ENCODE measurements around the gene RPS27L.

RPS27L gene

DNA sequence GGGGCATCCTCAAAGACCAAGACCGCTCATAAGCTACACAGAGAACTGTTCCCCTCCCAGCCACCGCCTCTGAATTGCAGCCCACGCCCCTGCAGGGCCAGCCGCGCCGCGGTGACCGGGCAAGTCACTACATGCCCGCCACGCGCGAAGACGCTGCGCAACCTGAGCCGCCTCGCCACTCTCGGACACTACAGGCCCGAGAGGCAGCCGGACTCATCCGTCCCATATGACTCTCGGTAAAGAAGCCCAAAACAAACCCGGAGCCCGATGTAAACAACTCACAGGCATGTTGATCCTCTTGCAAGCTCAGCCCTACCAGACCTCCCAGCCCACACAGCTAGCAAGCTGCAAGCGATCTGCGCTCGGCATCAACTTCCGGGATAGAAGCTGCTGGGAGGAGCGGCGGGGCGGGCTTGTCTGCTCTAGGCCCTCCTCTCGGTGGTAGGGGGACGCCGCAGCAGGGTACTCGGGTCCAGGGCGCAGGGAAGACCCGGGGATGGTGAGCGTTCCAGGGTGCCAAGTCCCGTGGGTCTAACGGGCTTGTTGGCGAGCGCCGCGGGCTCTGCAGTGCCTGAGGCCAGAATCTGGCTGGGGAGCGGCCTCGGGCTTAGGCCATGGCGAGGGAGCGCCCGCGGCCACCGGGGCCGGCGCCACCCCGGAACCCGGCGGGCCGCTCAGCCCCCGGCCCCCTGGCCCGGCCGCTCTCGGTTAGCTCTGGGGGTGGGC is at the start of gene RPS27L:
RPS27L (minus strand) TSS at position 360 of the 726 bp plus-strand sequence; CDS start at position 288, 72 bp downstream.
- H3K27ac Mint-ChIP-seq: peak within 1 kb of the TSS; percentile 91
- H3K36me3 Mint-ChIP-seq: peaks cover 10% of the 10 kb centered on the region
- ATAC-seq (ENCODE audit: low read depth) (peak; percentile 95), DNase-seq (ENCODE audit: low spot score in 2 of 2) (peak; percentile 76 to 81)
- no peaks in the 10 kb centered on the region for H3K27me3 Mint-ChIP-seq
- peaks cover 1% of the 10 kb centered on the region for H3K9me3 Mint-ChIP-seq
- H3K4me1 Mint-ChIP-seq: peaks cover 12% of the 10 kb centered on the region
- H3K4me3 Mint-ChIP-seq: peak within 1 kb of the TSS; percentile 97

DNA sequence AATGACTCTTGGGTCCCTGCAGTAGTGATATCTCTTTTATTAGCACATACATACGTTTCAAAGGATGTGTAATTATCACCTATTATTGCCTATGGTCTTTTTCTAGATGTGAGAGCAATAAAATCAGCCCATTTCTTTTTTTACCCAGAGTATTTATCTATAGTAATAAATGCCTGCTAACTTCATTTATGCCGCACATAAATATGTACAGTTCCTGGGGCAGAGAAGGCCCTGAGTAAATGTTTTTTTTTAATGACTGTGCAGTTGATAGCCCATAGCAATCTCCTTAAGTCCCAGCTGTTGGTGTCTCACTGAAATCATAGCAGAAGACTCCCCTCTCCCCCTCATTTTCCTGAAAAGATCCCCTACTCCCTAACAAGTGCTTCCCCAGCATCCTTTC is 48.8 kb upstream of the RPS27L start:
- ATAC-seq (ENCODE audit: low read depth): no peak

DNA sequence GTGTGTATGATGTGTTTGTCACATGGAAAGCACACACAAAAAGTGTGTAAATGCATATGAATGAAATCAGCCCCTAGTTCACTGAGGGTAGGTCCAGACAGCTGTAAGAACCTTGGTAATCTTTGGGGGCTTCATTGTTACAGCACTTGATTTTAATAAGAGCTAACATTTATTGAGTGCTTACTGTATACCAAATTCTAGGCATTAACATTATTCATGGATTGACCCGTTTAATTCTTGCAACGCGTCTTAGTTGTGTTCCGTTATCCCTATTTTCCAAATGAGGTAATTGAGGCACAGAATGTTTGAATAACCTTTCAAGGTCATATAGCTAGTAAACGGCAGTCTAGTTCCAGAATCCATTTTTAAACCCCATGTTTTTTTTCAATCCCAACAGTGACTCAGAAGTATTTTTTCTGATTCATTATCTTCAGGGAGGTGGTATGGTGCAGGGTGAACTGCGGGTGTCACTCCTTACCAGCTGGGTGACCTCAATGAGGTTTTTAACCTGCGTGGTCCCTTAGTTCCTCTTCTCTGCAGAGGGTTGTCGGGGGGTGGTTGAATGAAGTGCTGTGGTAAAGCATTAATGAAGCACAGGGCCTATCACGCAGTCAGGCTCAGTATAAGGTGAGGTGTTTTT is 46.3 kb upstream of the RPS27L start:
- H3K9me3 Mint-ChIP-seq: no peaks in the 10 kb centered on the region
- peak; percentile 100 for ATAC-seq (ENCODE audit: low read depth)
- DNase-seq (ENCODE audit: low spot score in 2 of 2): peak; percentile 30 to 66
- H3K36me3 Mint-ChIP-seq: peaks cover 22% of the 10 kb centered on the region
- no peaks in the 10 kb centered on the region for H3K27me3 Mint-ChIP-seq
- peak overlapping the region; percentile 83 for H3K27ac Mint-ChIP-seq
- no peak overlapping the region for H3K4me3 Mint-ChIP-seq
- H3K4me1 Mint-ChIP-seq: peaks cover 52% of the 10 kb centered on the region

More for the DNA sequence above, 48.8 kb upstream of the RPS27L start:
- DNase-seq (ENCODE audit: low spot score in 2 of 2): no peak
- peaks cover 51% of the 10 kb centered on the region for H3K4me1 Mint-ChIP-seq
- H3K4me3 Mint-ChIP-seq: no peak overlapping the region
- peaks cover 19% of the 10 kb centered on the region for H3K36me3 Mint-ChIP-seq
- peak overlapping the region; percentile 21 for H3K27ac Mint-ChIP-seq
- no peaks in the 10 kb centered on the region for H3K9me3 Mint-ChIP-seq
- H3K27me3 Mint-ChIP-seq: no peaks in the 10 kb centered on the region

DNA sequence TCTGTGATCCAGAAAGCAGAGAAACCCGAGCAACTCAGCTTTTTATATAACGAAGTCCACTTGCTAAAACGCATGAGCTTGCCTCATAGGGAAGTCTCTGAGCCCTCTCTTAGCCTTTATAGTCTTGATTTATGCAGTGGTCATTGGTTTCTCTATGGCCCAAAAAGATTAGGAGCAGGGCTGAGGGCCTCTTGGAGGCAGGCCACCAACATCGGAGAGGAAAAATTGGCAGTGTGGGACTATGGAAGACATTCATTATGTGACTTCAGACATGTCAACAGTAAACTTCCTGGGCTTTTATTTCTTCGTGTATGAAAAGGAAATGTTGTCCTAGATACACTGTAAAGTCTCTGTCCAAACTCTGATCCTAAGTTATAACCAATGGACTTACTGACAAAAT is 45.6 kb upstream of the RPS27L start:
- Mint-ChIP-seq H3K36me3 (peaks cover 17% of the 10 kb centered on the region), H3K9me3 (no peaks in the 10 kb centered on the region), H3K27ac (no peak overlapping the region), H3K4me3 (no peak overlapping the region), H3K27me3 (no peaks in the 10 kb centered on the region), H3K4me1 (peaks cover 50% of the 10 kb centered on the region)
- no peak for DNase-seq (ENCODE audit: low spot score in 2 of 2)
- ATAC-seq (ENCODE audit: low read depth): no peak

DNA sequence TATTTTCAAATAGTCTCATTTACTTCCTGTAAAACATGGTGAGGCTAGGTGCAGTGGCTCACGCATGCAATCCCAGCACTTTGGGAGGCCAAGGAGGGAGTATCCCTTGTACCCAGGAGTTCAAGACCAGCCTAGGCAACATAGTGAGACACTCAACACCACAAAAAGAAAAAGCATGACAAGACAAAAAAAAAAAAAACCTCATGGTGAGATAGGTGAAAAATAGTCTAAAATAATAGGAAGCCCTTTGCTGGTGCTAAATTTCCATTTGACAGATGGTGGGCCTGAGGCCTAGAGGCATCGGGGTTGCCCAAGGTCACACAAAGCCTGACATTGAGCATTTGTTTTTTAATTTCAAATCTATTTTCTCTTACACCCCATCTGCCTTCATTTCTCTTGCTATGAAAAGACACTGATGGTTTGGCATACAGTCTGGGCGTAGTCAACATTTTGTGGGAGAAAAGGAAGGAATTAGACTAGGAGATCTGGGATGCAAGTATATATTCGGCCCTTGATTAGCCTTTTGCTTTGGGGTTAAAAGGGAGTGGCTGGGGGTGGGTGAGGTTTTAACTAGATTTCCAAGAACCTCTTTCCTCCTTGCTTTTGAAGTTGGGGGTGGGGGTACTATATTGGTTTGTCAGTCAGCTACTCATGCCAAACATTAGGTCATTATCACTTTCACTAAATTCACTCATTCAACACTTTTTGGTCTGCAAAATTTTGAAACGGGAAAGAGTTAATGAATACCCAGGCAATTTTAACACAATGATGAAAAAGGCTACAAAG is 43.4 kb upstream of the RPS27L start:
- H3K9me3 Mint-ChIP-seq: no peaks in the 10 kb centered on the region
- H3K27me3 Mint-ChIP-seq: no peaks in the 10 kb centered on the region
- no peak overlapping the region for H3K27ac Mint-ChIP-seq
- no peak overlapping the region for H3K4me3 Mint-ChIP-seq
- no peak for ATAC-seq (ENCODE audit: low read depth)
- peaks cover 44% of the 10 kb centered on the region for H3K4me1 Mint-ChIP-seq
- H3K36me3 Mint-ChIP-seq: peaks cover 9% of the 10 kb centered on the region
- no peak for DNase-seq (ENCODE audit: low spot score in 2 of 2)

DNA sequence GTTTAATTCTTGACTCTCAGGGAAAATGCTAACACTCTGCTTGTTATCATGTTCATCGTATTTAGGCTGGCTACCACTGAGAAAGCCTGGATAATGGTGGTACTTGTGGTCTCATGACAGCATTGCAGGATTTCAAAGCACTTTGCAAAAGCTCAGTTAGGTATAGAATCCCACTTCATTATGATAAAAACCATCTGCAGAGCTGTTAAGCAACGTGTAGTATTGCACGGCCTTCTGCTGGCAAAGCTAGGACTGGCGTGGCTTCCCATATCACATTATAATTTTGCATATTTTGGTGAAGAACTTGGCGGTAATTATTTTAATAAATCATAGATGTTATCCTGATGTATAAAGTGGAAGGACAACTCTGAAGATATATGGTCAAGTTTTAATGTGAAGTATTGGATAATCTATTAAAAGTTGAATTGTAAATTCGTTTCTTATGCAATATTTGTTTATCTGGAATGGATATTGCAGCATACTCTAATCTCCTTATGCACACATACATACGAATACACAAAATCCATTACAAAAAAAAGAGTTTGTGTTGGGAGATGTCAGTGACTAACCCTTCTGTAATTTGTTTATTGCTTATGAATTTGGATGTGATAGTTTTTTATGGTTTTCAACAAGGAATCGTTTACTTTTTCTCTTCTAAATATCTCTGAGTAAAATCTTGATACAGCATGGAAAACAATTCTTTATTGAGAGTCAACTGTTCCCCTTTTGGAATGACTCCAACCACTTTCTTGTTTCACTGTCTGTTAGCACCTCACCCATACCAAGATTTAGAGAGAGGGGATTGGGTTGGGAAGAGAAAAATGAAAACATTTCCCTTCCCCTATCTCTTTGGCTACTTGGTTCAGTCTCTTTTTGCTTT is 41.3 kb upstream of the RPS27L start:
- Mint-ChIP-seq H3K4me1 (peaks cover 53% of the 10 kb centered on the region), H3K27ac (no peak overlapping the region), H3K9me3 (no peaks in the 10 kb centered on the region), H3K4me3 (no peak overlapping the region), H3K27me3 (no peaks in the 10 kb centered on the region), H3K36me3 (peaks cover 11% of the 10 kb centered on the region)
- no peak for ATAC-seq (ENCODE audit: low read depth)
- DNase-seq (ENCODE audit: low spot score in 2 of 2): no peak

DNA sequence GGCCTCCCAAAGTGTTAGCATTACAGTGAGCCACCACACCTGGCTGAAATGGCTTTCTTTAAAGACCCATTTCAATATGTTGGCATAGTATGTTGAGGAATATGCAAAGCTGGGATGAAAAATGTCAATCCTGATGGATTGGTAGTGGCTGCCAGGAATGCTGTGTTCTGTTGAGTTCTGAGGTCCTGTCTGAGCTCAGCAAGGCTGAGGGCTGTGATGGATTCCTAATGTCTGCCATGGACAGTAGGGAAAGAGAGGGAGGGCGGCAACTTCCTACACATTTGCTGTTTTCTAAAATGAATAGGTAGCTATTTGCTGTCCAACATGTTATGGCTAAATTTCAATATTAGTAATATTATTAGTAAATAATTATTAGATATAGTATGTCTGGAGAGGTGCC is 40.3 kb upstream of the RPS27L start:
- Mint-ChIP-seq H3K27me3 (no peaks in the 10 kb centered on the region), H3K27ac (peak overlapping the region; percentile 50), H3K4me1 (peaks cover 49% of the 10 kb centered on the region), H3K9me3 (no peaks in the 10 kb centered on the region), H3K36me3 (peaks cover 11% of the 10 kb centered on the region), H3K4me3 (no peak overlapping the region)
- ATAC-seq (ENCODE audit: low read depth) (no peak), DNase-seq (ENCODE audit: low spot score in 2 of 2) (no peak)

DNA sequence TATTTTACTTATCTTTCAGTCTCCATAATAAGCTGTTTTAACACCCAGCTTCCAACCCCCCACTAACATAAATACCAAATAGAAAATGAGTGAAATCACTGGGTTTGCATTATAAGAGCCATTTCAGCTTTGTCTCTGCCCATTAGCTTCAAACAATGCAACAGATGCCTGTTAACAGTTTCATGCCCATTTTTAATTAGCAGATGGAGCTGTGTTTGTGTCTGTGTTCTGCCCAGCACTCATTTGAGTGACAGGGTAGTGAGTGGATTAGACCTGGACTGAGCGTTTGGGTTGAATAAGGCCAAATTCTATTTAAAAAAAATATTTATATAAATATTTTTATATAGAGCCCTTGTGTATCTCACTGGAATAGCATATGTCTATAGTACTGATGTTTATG is 39.6 kb upstream of the RPS27L start:
- ATAC-seq (ENCODE audit: low read depth) (no peak), DNase-seq (ENCODE audit: low spot score in 2 of 2) (no peak)
- H3K27ac Mint-ChIP-seq: no peak overlapping the region
- no peaks in the 10 kb centered on the region for H3K27me3 Mint-ChIP-seq
- no peaks in the 10 kb centered on the region for H3K9me3 Mint-ChIP-seq
- H3K4me1 Mint-ChIP-seq: peaks cover 53% of the 10 kb centered on the region
- H3K4me3 Mint-ChIP-seq: no peak overlapping the region
- peaks cover 11% of the 10 kb centered on the region for H3K36me3 Mint-ChIP-seq

DNA sequence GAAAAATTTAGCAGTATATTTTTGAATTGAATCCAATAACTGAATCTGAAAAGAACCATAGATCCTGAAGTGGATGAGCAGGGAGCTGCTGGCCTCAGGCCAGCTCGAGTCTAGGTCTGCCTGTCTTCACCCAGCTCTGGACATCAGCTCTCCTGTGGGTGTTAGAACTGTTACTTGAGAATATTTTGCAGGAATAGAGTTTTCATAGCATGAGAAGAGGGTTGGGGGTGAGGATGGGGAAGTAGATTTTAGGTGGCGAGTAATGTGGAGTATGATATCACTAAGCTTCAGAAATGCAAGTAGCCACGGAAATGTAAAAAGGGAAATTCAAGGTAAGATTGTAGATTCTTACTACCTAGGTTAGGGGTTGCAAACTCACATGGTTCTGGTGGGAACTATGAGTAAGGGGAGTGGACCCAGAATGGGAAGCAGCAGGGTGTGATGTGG is 38.3 kb upstream of the RPS27L start:
- Mint-ChIP-seq H3K36me3 (peaks cover 6% of the 10 kb centered on the region), H3K4me3 (peak overlapping the region; percentile 57), H3K4me1 (peaks cover 55% of the 10 kb centered on the region), H3K27ac (peak overlapping the region; percentile 81), H3K27me3 (no peaks in the 10 kb centered on the region), H3K9me3 (no peaks in the 10 kb centered on the region)
- DNase-seq (ENCODE audit: low spot score in 2 of 2) (no peak), ATAC-seq (ENCODE audit: low read depth) (no peak)

DNA sequence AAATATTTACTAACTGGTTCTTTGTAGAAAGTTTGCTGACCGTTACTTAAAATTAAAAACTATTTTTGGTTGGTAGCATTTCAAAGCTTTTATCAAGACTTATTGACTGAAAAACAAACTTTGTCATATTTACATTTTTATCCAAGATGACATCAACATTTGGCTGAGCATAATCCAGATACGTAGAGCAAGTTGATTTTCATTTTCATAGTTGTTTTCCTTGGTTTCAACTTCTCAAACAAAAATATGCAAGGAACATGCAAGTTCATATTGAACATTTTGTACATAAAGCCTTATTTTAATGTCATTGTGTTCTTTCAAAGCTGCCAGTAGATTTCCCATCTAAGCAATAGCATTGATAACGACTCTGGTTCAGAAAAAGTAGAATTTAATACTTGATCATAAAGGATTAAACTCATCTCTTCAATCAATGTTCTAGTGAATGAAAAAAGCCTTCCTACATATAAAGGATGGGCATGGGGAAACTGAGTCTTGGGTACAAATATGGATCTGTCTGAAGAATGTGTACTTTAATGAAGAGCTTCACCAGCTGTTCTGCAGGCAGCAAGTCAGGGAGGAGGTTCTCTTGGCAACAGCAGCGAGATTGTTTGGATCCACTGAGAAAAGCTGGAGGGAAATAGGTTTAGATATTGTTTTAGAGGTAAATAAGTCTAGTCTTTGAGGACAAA is 37.7 kb upstream of the RPS27L start:
- no peak for DNase-seq (ENCODE audit: low spot score in 2 of 2)
- ATAC-seq (ENCODE audit: low read depth): no peak
- peak overlapping the region; percentile 81 for H3K27ac Mint-ChIP-seq
- no peaks in the 10 kb centered on the region for H3K9me3 Mint-ChIP-seq
- no peaks in the 10 kb centered on the region for H3K27me3 Mint-ChIP-seq
- peaks cover 4% of the 10 kb centered on the region for H3K36me3 Mint-ChIP-seq
- peak overlapping the region; percentile 19 for H3K4me3 Mint-ChIP-seq
- H3K4me1 Mint-ChIP-seq: peaks cover 57% of the 10 kb centered on the region

DNA sequence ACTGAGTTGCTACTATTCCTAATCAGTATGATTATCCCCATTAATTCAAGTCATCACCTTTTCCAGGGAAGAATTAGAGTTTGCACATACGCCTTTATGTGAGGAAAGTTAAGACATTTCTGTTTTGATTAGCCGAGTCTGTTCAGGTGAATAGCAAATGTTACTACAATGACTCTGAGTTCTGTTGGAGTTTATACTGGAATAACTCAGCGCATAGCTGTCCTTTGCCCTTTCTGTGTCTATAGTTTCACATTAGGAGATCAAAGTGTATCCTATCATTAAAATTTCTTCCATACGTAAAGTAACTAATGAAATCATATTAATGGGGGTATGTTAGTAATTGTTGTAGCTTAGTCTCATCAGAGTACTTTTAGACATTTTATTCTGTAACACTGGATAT is 37.0 kb upstream of the RPS27L start:
- Mint-ChIP-seq H3K4me1 (peaks cover 60% of the 10 kb centered on the region), H3K27me3 (no peaks in the 10 kb centered on the region), H3K36me3 (peaks cover 4% of the 10 kb centered on the region), H3K27ac (peak overlapping the region; percentile 99), H3K9me3 (no peaks in the 10 kb centered on the region), H3K4me3 (peak overlapping the region; percentile 76)
- ATAC-seq (ENCODE audit: low read depth) (no peak), DNase-seq (ENCODE audit: low spot score in 2 of 2) (no peak)

DNA sequence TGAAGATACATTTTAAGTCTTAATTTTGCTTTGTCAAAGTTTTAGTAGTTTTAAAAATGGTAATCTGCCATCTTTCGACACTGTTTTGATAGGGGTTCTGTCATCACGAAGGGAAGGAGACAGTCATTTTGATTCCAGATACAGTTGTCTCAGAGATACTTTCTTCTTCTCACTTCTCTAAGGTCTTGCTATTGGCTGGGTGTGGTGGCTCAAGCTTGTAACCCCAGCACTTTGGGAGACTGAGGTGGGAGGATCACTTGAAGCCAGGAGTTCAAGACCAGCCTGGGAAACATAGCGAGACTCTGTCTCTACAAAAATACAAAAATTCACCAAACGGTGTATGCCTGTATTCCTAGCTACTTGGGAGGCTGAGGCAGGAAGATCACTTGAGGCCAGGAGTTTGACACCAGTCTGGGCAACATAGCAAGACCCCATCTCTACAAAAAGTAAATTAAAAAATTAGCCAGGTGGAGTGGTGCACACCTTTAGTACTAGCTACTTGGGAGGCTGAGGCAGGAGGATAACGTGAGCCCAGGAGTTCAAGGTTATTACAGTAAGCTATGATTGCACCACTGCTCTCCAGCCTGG is 35.4 kb upstream of the RPS27L start:
- peaks cover 4% of the 10 kb centered on the region for H3K36me3 Mint-ChIP-seq
- ATAC-seq (ENCODE audit: low read depth): no peak

More for the DNA sequence above, 35.4 kb upstream of the RPS27L start:
- no peak for DNase-seq (ENCODE audit: low spot score in 2 of 2)
- Mint-ChIP-seq H3K4me1 (peaks cover 57% of the 10 kb centered on the region), H3K27ac (peak overlapping the region; percentile 99), H3K27me3 (no peaks in the 10 kb centered on the region), H3K4me3 (peak overlapping the region; percentile 96), H3K9me3 (no peaks in the 10 kb centered on the region)

All from memory B cell (primary cell).